DMS 273 (cell line): Measurements from ENCODE around the gene KCNJ12.
"Not testable (repeated sequence)": the region's sequence is repeated elsewhere in the genome, so short reads cannot be mapped to it uniquely, and the experiment has no call there.

Experiments
- DNase-seq: peaks from one replicate; lab custom pipeline; 2025; ENCODE audit not compliant: unreplicated experiment; lab: John Stamatoyannopoulos, UW

The KCNJ12 gene

GRCh38 chr17:21348926-21349261 is 27.3 kb upstream of the KCNJ12 start:
- DNase-seq = not testable (repeated sequence)

GRCh38 chr17:21349358-21350050 is 26.7 kb upstream of the KCNJ12 start:
- not testable (repeated sequence) for DNase-seq

GRCh38 chr17:21350495-21350894 is 25.7 kb upstream of the KCNJ12 start:
- DNase-seq = not testable (repeated sequence)

- DNase-seq = no peak
These were observed 24.6 kb upstream of the KCNJ12 start for GRCh38 chr17:21351366-21352065.

GRCh38 chr17:21352221-21352980 is 23.8 kb upstream of the KCNJ12 start:
- no peak for DNase-seq

GRCh38 chr17:21352981-21353265 is 23.2 kb upstream of the KCNJ12 start:
- no peak for DNase-seq

GRCh38 chr17:21353326-21354010 is 22.7 kb upstream of the KCNJ12 start:
- no peak for DNase-seq

GRCh38 chr17:21354796-21355385 is 21.3 kb upstream of the KCNJ12 start:
- no peak for DNase-seq

GRCh38 chr17:21355586-21355985 is 20.6 kb upstream of the KCNJ12 start:
- no peak for DNase-seq

- DNase-seq = no peak
These were observed 19.5 kb upstream of the KCNJ12 start for GRCh38 chr17:21356537-21357127.

GRCh38 chr17:21357281-21357680 is 18.9 kb upstream of the KCNJ12 start:
- DNase-seq = peak; percentile 11

GRCh38 chr17:21357696-21358656 is 18.2 kb upstream of the KCNJ12 start:
- DNase-seq = no peak

- no peak for DNase-seq
These were observed 17.3 kb upstream of the KCNJ12 start for GRCh38 chr17:21358682-21359482.

GRCh38 chr17:21359483-21359840 is 16.7 kb upstream of the KCNJ12 start:
- no peak for DNase-seq

GRCh38 chr17:21360048-21360447 is 16.1 kb upstream of the KCNJ12 start:
- DNase-seq = no peak

- no peak for DNase-seq
These were observed 14.9 kb upstream of the KCNJ12 start for GRCh38 chr17:21361020-21361809.

GRCh38 chr17:21362331-21362931 is 13.7 kb upstream of the KCNJ12 start:
- DNase-seq = no peak
